DOHH2 (cell line): ENCODE results near the gene DYDC2.

Source experiments
- H3F3A ChIP-seq: fragments of 200-600 bp; sonication (generic), shearing (Covaris generic); 2 replicates; pipeline ENCODE4 v1.6.0; 2016; ENCODE audit warnings: antibody characterized with exemption, mild to moderate bottlenecking; ENCODE audit not compliant: control insufficient read depth, insufficient read depth
- H3K27ac ChIP-seq: fragments of 200-600 bp; sonication (generic); 2 replicates; pipeline ENCODE4 v1.5.1; 2014; ENCODE audit warnings: low read depth, mild to moderate bottlenecking, low read length, moderate library complexity
- H3K27me3 ChIP-seq: fragments of 200-600 bp; sonication (generic); 2 replicates; pipeline ENCODE4 v1.6.1; 2014; ENCODE audit warnings: mild to moderate bottlenecking, low read length, mixed read lengths; ENCODE audit not compliant: control insufficient read depth
- H3K36me3 ChIP-seq: fragments of 200-600 bp; sonication (generic); 2 replicates; pipeline ENCODE4 v1.6.1; 2014; ENCODE audit warnings: mild to moderate bottlenecking, low read length, moderate library complexity, mixed read lengths; ENCODE audit not compliant: control insufficient read depth
- H3K4me1 ChIP-seq: fragments of 200-600 bp; sonication (generic); 2 replicates; pipeline ENCODE4 v1.6.1; 2014; ENCODE audit warnings: mild to moderate bottlenecking, low read length, mixed read lengths; ENCODE audit not compliant: control insufficient read depth
- H3K4me2 ChIP-seq: fragments of 200-600 bp; sonication (generic); 2 replicates; pipeline ENCODE4 v1.6.0; 2014; ENCODE audit warnings: mild to moderate bottlenecking, low read length, moderate library complexity
- H3K4me3 ChIP-seq: fragments of 200-600 bp; sonication (generic); 2 replicates; pipeline ENCODE4 v1.5.1; 2014; ENCODE audit warnings: mild to moderate bottlenecking, low read length, mixed read lengths
- H3K79me2 ChIP-seq: fragments of 200-600 bp; sonication (generic); 2 replicates; pipeline ENCODE4 v1.6.1; 2014; ENCODE audit warnings: mild to moderate bottlenecking, low read length, mixed read lengths; ENCODE audit not compliant: control insufficient read depth
- H3K9me2 ChIP-seq: fragments of 200-600 bp; sonication (generic); replicated peaks from 2 replicates; pipeline ENCODE4 v1.6.1; 2014; ENCODE audit warnings: mild to moderate bottlenecking, low read length, mixed read lengths; ENCODE audit not compliant: control insufficient read depth
- H3K9me3 ChIP-seq: fragments of 200-600 bp; sonication (generic); 2 replicates; pipeline ENCODE4 v1.6.1; 2014; ENCODE audit warnings: antibody characterized with exemption, low read length, mixed read lengths; ENCODE audit not compliant: control insufficient read depth, insufficient read depth
- H4K20me1 ChIP-seq: fragments of 200-600 bp; sonication (generic); 2 replicates; pipeline ENCODE4 v1.6.0; 2014; ENCODE audit warnings: low read depth, mild to moderate bottlenecking, antibody characterized with exemption, low read length, moderate library complexity; ENCODE audit not compliant: control insufficient read depth, insufficient read depth
- CTCF ChIP-seq: fragments of 200-600 bp; sonication (generic); IDR thresholded peaks from one replicate; pipeline ENCODE4 v1.5.1; 2014; ENCODE audit warnings: antibody characterized with exemption, mild to moderate bottlenecking, low read depth, low read length; ENCODE audit not compliant: poor library complexity, severe bottlenecking
- EZH2phosphoT487 ChIP-seq: fragments of 200-600 bp; sonication (generic); IDR thresholded peaks from 2 replicates; pipeline ENCODE4 v1.6.1; 2017; ENCODE audit warnings: borderline replicate concordance, mild to moderate bottlenecking, antibody characterized with exemption, low read length, moderate library complexity, mixed read lengths

The DYDC2 gene

GRCh38 chr10:80320377-80320776, 36.2 kb upstream of the DYDC2 start:
- Histone ChIP-seq H3K9me3 (no peaks in the 10 kb centered on the region), H3K9me2 (no peaks in the 10 kb centered on the region), H3K4me2 (no peak overlapping the region), H3K4me1 (no peaks in the 10 kb centered on the region), H3K27ac (no peak overlapping the region), H3K4me3 (no peak overlapping the region), H3K79me2 (no peaks in the 10 kb centered on the region), H3K36me3 (no peaks in the 10 kb centered on the region), H4K20me1 (no peaks in the 10 kb centered on the region), H3K27me3 (peaks cover 12% of the 10 kb centered on the region), H3F3A (no peaks in the 10 kb centered on the region)
- TF ChIP-seq EZH2phosphoT487 (no peak), CTCF (no peak)

GRCh38 chr10:80321183-80321582, 35.4 kb upstream of the DYDC2 start:
- Histone ChIP-seq H3K4me1 (no peaks in the 10 kb centered on the region), H3K9me3 (no peaks in the 10 kb centered on the region)

GRCh38 chr10:80322158-80322557, 34.4 kb upstream of the DYDC2 start:
- H3K9me2 ChIP-seq: no peaks in the 10 kb centered on the region
- H3K27me3 ChIP-seq: peaks cover 12% of the 10 kb centered on the region
- no peaks in the 10 kb centered on the region for H3K4me1 ChIP-seq
- H3K27ac ChIP-seq: no peak overlapping the region
- H3K4me2 ChIP-seq: no peak overlapping the region
- no peak for TF ChIP-seq EZH2phosphoT487
- TF ChIP-seq CTCF: no peak
- H3K36me3 ChIP-seq: no peaks in the 10 kb centered on the region
- H3K79me2 ChIP-seq: no peaks in the 10 kb centered on the region
- no peaks in the 10 kb centered on the region for H3F3A ChIP-seq
- H4K20me1 ChIP-seq: no peaks in the 10 kb centered on the region
- no peaks in the 10 kb centered on the region for H3K9me3 ChIP-seq
- H3K4me3 ChIP-seq: no peak overlapping the region

More at GRCh38 chr10:80321183-80321582, 35.4 kb upstream of the DYDC2 start:
- H3K4me3 ChIP-seq: no peak overlapping the region
- peaks cover 12% of the 10 kb centered on the region for H3K27me3 ChIP-seq
- no peak for TF ChIP-seq CTCF
- TF ChIP-seq EZH2phosphoT487: no peak
- H4K20me1 ChIP-seq: no peaks in the 10 kb centered on the region
- H3K27ac ChIP-seq: no peak overlapping the region
- no peaks in the 10 kb centered on the region for H3K79me2 ChIP-seq
- H3K9me2 ChIP-seq: no peaks in the 10 kb centered on the region
- H3K36me3 ChIP-seq: no peaks in the 10 kb centered on the region
- no peaks in the 10 kb centered on the region for H3F3A ChIP-seq
- H3K4me2 ChIP-seq: no peak overlapping the region

- no peak overlapping the region for H3K27ac ChIP-seq
- no peaks in the 10 kb centered on the region for H3K9me2 ChIP-seq
- TF ChIP-seq EZH2phosphoT487 (no peak), CTCF (no peak)
- H3K79me2 ChIP-seq: no peaks in the 10 kb centered on the region
- H3K4me3 ChIP-seq: no peak overlapping the region
- no peaks in the 10 kb centered on the region for H4K20me1 ChIP-seq
- H3K27me3 ChIP-seq: peaks cover 12% of the 10 kb centered on the region
- no peaks in the 10 kb centered on the region for H3K4me1 ChIP-seq
- no peak overlapping the region for H3K4me2 ChIP-seq
- no peaks in the 10 kb centered on the region for H3K36me3 ChIP-seq
- no peaks in the 10 kb centered on the region for H3F3A ChIP-seq
- no peaks in the 10 kb centered on the region for H3K9me3 ChIP-seq
Observed at GRCh38 chr10:80322711-80323110, 33.9 kb upstream of the DYDC2 start.
